Measurements from ENCODE around the gene AZIN2.

- TF ChIP-seq CTCF (IDR thresholded peaks at IDR 0.05; ENCODE audit: extremely low read depth in 1 of 2, insufficient read depth in 1 of 2, low read depth in 1 of 2, low read length in 2 of 2) = no peak
- no peak for TF ChIP-seq POLR2AphosphoS5 (IDR thresholded peaks at IDR 0.05; ENCODE audit: insufficient read depth, low read depth, low read length)
- no peak for TF ChIP-seq EZH2 (IDR thresholded peaks at IDR 0.05; ENCODE audit: borderline replicate concordance, low read depth, low read length, severe bottlenecking)
- TF ChIP-seq POLR2A (IDR thresholded peaks at IDR 0.05; ENCODE audit: low read depth, low read length) = no peak
- TF ChIP-seq MAX (IDR thresholded peaks at IDR 0.05; ENCODE audit: insufficient read depth, insufficient read length) = no peak
- no peak for TF ChIP-seq MYC (IDR thresholded peaks at IDR 0.05; ENCODE audit: low read depth, low read length)
- no peak for TF ChIP-seq GATA2 (IDR thresholded peaks at IDR 0.05; ENCODE audit: insufficient read depth, insufficient read length, low read depth, low read length)
These were observed 62.7 kb downstream of the AZIN2 start for GRCh38 chr1:33143698-33144097.
